G401.6 (cell line): Measurements from ENCODE around the gene PRDM12.

ENCODE experiments used
- FAIRE-seq: peaks from 2 replicates; lab custom pipeline; 2012; peaks lifted over from hg19 to GRCh38; lab: Jason Lieb, UNC

Gene PRDM12

DNA sequence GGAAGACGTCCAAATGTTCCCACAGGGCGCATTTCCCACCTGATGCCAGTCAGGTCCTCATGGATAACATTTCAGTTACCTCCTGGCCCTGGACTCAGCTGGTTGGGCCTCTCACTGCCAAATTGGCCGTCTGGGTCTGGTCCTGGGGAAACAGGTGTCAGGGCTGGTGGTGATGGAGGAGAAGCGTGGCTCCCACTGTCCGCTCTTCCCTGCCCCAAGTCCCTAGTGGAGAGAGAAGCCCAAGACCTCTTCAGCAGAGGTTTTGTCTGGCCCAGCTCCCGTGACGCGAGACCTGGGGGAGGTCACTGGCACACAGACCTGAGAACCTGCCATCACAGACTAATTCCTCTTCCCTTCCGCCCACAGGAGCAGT, 27.8 kb upstream of the PRDM12 start:
- no peak for FAIRE-seq

DNA sequence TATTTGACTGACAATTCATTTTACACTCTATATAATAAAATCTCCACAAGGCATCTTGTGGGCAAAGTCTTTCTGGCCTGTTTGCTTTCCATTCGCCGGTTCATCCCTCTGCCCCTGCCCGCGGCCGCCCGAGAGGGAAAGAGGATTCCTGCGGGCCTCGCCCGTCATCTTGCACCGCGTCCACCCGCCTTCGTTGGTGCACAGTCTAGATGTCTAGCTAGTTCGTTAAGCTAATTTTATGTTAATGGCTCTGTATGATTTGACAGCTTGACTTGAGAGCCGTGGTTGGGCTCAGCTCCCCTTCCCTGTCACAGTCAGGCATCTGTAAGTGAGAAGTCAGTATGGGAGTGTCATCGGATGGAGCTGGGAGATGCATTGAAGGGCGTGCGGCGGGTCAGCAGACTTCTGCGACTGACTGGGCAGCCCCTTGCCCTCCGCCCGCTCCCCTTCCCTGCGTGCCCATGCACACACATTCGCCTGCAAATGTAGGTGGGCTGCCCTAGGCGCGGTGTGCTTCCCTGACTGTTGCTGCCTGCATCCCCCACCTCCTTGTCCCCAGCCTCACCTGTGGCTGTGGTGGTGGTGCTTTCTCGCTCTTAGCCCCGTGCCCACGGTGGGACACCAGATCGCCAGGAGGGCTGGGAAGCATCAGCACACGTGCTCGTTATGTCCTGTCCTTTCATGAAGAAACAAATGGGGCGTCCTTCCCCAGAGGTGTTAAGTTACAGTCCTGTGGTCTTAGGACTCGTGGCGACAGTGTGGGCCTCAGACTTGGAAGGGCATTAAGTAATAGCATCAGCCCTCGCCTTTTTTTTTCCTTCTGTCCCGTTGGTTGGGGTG, 25.9 kb upstream of the PRDM12 start:
- no peak for FAIRE-seq

DNA sequence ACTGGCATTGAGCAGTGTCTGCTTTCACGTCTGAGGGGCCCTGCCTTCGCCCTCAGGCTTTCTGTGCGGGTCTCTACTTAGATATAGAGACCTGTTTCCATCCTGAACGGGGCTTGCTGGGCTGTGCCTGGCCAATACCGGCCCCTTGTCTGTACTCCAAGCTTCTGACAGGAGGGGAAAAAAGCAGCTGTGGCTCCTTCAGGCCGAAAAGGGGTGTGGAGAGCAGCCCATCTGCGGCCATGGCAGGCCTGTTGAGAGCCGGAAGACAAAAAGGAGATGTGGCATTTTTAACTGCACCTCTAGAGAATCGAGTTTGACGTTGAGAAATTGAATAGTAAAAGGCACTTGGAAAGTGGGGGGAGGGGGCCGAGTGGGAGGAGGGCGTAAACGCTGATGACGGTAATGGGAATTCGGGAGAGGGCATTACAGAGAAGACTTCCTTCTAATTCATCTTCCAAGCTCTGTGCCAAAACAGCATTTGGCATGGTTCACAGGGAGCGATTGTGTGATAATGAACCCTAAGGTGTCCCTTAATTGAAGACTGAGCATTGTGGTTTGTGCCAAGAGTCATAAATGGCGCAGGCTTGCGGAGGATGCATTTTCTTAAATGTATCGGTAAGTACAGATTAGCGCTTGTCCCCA, 25.1 kb upstream of the PRDM12 start:
- FAIRE-seq = no peak

DNA sequence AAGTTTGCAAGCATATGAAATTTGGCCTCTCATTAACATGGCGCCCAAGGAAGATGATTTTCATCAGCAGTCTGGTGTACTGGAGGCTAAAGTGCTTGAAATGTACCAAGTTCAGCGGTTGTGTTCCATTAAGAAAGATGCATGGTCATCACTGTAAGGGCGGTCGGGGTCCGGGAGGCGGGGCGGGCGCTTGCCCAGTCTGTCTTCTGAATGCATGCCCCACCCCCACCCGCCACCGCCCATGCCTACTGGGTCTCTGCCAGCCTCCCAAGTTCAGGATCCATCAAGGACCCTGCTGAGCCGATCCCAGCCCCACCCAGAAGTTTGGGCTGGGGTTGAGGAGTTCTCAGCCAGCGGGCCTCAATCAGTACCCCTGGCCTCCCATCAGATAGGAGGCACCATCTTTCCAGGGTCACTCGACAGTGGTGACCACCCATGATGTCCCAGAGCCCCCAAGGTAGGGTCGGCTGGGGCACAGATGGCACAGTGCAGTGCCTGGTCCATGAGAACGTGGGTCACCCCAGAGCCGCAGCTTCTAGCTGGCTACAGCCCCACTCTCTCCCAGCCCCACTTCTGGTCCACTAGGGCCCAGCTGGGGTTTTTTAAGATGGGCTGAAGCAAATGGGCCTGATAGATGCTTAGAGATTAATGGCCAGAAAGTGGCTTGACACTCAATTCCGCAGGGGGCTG, 24.4 kb upstream of the PRDM12 start:
- no peak for FAIRE-seq

DNA sequence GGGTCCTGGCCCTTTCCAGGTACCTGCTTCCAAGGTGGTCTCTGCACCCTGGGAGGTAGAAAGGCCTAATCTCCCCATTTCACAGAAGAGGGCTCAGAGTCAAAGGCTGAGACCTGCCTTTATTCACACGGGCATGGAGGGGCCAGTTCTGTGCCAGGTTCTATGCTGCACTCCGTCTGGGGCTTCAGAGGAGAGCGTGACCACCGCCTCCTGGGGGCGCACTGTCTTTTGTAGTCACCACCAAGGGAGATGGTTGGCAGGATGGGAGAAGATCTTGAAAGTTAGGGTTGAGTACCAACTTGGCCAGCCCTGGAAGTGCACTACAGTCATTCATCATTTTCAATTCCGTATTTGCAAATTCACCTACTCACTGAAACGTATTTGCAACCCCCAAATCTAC, 23.7 kb upstream of the PRDM12 start:
- FAIRE-seq = no peak

DNA sequence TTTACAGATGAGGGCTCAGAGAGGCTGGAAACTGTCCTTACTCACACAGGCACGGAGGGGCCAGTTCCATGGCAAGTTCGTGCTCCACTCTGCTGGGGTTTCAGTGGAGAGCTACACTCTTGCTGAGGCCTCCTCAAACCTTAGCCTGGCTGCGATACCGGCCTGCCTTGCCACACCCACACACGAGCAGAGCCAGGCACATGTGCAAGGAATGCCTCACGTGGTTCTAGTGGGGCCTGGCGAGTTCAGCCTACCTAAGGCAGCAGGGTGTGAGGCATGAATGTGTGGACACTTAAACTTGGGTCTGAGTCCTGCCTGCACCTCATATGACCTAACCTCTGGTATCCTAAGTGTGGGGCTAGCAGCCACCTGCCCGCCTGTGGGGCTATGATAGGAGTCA, 21.5 kb upstream of the PRDM12 start:
- no peak for FAIRE-seq

DNA sequence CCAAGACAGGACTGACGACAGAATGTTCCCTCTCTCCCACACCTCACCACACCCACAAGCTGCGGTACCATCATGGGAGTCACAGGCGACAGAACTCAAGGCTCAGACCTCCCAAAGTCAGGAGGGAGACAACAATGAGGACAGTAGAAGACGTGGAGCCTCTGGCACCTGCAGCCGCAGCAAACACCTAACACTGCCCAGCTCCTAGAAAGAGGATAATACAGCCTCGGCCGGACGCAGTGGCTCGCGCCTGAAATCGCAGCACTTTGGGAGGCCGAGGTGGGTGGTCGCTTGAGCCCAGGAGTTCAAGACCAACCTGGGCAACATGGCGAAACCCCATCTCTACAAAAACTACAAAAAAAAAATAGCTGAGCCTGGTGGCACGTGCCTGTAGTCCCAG, 13.2 kb upstream of the PRDM12 start:
- no peak for FAIRE-seq

DNA sequence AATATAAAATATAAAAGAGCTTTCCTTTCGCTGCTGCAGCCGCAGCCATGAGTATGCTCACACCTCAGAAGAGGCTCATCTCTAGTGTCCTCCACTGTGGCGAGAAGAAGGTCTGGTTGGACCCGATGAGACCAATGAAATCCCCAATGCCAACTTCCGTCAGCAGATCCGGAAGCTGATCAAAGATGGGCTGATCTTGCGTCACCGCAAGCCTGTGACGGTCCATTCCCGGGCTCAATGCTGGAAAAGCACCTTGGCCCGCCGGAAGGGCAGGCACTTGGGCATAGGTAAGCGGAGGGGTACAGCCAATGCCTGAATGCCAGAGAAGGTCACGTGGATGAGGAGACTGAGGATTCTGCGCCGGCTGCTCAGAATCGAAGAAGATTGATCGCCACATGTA, 12.6 kb upstream of the PRDM12 start:
- FAIRE-seq = no peak

DNA sequence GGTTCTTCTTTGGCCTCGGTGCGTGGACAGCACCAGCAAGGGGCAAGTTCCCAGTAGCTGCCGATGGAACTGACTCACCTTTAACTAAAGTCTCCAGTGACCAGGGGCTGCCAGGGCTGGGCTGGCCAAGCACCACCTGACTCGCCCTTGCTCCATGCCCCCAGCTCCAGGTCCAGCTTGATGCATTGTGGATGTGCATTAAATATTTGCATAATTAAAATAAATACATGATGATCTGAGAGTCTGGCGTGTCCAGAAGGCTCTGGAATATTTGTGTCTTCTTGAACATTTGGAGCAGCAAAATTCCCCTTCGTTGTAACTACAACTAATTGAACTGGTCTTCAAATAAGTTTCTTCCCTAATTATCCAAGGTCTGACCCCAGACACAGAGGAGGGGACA, 9.5 kb upstream of the PRDM12 start:
- no peak for FAIRE-seq

DNA sequence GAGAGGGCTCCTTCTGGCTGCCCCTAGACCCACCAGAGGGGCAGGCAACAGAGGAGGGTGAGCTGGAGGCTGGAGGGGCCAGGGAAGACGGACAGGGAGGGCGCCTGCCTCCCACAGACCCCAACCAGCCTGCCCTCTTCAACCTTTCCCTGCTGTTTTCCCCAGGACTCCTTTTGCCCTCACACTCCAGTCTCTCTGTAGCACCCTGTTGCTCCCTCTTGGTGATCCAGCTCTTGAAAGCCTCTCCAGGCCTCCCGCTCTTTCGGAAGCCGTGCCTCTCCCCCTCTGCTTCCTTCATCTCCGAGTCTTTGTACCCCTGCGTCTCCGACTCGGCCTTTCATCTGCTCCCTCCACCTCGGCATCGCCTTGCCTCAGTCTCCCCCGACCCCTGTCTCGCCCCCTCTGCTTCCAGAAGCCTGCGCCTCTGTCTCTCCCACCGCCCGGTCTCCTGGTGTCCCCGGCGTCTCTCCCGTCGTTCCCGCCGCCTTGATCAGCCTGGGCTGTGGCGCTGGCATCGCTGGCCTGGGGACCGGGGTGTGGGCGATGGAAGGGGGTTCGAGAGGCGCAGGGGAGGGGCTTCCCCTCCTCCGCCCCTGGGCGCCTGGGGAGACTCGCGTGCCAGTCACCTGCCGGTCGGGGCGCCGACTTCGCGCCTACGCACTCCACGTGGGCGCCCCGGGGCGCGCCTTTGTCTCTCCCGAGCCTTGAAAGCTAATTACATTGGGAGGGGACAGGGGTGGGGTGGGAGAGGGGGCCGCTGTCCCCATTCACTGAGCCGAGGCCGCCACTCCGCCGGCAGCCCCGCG, 5.3 kb upstream of the PRDM12 start:
- no peak for FAIRE-seq

DNA sequence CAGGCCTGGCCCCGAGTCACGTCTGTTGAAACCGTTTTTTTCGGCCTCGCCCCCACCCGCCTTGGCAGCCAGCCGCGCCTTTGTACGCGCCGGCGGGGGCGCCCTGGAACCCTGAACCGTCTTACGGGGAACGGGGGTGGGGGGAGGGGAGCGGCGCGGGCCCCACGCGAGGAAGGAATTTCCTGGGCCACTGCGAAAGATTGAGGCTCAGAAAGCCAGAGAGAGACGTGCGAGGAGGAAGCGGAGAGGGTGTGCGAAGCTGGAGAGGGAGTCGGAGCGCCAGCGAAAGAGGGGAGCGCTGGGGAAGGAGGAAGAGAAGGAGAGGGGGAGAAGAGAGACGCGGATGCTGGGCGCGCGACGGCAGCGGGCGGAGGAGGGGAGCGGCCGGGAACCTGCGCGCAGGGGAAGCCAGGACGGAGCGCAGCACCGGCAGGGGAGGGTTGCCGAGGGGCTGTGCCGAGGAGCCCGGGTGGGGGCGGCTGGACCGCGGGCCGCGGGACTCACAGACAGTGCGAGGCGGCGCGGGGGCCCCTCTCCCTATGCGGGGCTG, 4.6 kb upstream of the PRDM12 start:
- FAIRE-seq = no peak

DNA sequence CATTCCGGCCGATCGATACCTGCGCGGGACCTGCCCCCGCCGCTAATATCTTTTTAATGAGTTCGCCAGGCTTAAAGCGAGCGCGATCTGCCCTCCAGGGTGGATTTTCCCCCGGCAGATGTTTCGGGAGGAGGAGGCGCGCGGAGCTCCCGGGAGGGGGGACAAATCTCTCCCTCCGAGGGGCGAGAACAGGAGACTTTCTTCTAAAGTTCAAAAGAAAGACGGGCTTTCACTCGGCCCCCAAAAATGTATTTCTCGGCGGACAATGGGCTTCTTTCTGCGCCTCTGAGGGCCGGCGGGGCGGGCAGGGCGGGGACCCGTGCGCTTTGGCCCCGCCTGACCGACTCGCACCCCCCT, 4.1 kb upstream of the PRDM12 start:
- FAIRE-seq = no peak

DNA sequence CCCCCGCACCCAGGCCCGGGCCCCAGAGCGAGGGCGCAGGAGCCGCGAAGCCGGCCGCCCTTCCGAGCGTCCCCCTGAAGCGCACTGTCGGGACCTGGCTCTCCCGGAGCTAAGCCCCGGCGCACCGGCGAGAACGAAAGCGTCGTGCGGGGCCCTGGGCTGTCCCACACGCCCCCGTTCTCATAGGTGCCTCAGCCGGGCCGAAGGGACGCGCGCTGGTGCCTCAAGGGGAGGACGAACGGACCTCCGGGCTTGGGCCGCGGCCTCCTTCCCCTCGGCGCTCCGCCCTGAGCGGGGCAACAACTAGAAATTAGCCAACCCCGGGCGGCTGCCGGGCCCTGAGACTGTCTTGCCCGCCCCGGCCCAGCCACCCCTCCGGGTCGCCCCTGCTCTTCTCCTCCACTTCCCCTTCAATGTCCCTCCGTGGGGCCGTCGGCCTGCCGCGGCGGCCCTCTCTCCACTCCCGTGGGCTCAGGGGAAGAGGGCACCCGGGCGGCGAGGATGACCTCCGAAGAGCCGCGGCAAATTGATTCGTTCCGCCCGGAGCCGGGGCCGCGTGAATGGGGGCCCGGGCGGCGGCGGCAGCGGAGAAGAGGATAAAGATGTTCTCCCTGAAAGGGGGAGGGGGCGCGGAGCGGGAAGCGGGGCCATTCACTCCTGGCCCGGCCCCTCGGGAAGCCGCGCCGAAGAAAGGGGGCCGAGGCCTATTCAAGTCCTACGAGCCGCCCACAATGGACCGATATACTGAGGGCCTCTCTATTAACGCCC, 3.5 kb upstream of the PRDM12 start:
- no peak for FAIRE-seq

DNA sequence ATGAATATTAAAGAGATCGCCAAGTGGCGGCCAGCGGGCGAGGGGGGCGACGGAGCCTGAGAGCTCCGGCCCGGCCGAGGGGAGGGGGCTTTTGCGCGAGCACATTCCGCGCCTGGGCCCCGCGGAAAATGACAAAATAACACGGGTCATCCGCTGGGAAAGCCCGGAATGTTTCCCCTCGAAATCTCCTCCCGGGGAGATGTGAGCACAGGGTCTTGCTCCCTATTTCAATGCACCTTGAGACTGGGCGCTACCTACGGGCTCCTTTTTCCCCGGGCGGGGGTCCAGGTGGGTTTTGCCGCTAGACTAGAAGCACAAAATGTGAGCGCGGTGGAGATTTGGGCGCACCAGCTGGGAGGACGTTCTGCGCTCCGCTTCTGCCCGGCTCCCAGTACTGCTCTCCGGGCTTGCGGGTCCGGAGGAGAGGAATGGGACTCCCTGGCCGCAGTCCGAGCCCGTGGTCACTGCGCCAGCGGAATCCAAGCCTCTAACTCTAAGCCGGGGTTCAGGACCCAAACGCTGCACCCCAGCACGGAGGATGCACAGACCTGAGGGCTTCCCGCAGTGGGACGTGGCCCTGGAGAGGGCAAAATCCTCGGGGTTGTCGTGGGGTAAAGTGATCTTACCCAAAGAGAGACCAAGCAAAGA, 2.8 kb upstream of the PRDM12 start:
- FAIRE-seq = no peak

DNA sequence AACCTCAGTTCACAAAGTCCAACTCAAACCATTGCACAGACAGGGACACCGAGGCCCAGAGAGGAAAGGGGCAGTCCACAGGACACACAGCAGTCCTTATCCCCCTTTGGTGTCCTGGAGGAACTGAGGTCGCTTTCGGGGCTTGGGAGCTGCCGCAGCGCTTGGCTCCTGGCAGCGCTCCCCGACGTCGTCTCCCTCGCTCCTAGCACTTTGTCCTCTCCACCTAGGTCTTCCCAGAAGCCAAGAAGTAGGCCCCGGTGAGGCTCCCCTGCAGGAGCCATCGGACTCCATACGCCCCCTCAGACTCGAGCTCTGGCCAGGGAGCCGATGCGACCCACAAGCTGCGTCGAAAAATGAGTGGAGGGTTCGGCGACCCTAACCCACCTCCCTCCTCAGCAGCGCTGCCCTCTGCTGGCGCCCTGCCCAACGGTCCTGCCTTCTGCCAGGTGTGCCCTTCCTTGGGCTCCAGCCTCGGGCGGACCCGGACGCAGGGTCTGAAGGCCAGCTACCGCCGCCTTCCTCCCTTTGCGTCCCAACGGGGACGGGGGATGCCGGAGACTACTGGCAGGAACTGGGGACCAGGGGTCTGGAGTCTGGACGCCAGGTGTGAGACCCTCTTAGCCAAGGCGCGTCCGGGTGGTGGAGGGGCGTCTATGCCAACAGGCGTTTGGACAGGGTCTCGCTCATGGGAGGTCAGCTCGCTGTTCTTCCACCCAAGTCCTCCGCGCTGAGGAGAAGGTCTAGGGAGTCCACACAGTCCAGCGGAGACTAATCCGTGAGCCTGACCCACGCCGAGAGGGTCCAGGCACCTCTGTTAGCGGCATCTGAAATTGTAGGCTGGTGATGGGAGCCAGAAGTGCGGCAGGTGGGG, 2.1 kb upstream of the PRDM12 start:
- FAIRE-seq = no peak

DNA sequence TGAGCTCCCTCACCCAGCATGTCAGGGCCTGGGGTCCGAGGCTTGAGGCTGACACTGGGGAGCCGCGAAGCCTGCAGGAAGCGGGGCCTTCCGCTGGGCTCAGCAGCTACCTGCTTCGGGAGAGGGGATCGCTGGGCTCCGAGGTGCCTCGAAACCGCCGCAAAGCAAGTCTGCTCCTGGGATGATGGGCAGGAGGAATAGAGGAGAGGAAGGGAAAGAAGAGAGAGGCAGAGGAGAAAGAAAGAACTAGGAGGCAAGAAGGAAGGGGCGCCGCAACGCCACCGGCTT, 1.5 kb upstream of the PRDM12 start:
- no peak for FAIRE-seq

DNA sequence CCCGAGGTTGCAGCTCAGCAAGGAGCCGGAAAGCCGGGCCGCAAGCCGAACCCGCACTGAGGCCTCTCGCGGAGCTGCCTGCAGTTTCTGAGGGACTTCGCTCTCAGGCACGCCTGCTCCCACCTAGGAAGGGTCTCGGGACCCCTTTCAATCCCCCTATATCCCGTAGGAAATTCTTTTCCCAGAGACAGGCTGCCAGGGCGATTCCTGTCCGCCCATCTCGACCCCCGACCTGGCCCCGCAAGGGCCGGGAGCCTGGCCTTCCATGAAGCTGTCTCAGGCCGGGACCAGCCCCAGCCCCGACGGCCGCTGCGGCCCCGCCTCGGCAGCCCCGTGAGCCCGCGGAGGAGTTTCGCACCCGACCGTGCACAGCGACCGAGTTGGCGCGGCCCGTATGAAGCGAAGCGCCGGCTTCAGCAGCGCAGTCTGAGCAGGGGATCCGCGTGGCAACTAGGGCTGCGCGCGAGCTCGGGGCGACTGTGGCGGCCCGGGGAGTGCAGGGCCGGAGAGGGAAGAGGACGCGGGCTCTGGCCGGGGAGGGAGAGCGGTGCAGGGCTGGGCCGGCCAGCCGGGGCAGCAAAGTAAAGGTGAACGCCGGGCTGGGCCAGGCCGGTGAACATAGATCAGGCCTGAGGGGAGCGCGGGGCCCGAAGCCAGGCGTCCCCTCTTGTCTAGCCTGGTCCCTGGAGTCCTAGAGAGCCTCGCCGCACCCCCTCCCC, 977 bp upstream of the PRDM12 start:
- FAIRE-seq = no peak

DNA sequence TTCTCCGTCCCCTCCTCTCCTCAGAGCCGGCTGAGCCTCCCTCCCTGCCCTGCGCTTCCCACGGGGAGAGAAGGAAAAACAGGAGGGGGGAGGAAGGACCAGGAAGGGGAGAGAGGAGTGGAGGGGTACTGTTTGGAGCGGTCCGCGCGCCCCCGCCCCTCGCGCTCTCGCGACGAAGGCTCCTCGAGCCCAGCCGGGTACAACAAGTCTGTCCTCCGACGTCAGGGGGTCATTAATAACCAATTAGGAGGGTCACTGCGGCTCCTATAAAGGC, 480 bp upstream of the PRDM12 start:
- FAIRE-seq = no peak

DNA sequence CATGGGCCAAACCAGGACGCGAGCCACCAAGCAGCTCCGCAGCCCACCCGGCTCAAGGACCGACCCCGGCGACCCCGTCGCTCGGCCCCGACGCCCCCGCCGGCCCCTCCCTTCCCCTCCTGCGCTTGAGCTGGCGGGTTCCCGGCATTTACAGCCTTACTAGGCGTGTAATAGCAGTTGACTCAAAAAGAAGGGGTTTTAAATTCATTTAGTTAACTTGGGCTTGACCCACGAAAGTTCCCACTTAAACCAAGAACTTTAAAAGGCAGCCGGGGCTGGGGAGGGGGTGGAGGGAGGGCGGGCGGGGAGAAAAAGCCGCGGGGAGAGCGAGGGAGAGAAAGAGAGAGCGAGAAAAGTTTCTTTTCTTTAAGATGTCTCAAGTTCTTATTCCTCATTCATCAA, 636 bp downstream of the PRDM12 start:
- FAIRE-seq = no peak
